Measurements from ENCODE around the gene UVRAG.
"Not testable (repeated sequence)": the region's sequence is repeated elsewhere in the genome, so short reads cannot be mapped to it uniquely, and the experiment has no call there.

GRCh38 chr11:75880343-75880742, 65.3 kb downstream of the UVRAG start:
- not testable (repeated sequence) for TF ChIP-seq POLR2AphosphoS5, POLR2A (IDR thresholded peaks at IDR 0.05; ENCODE audit: low read depth, low read length)

Measured in GM12891 (cell line).